ENCODE results near the gene PTCH1. TPM values are rescaled to one million over a fixed set of nuclear protein-coding genes. Genes with fewer than 3 reads are reported as not detected.

Gene PTCH1
- 5.2 and 6.1 TPM in 2 replicates for total RNA-seq

DNA sequence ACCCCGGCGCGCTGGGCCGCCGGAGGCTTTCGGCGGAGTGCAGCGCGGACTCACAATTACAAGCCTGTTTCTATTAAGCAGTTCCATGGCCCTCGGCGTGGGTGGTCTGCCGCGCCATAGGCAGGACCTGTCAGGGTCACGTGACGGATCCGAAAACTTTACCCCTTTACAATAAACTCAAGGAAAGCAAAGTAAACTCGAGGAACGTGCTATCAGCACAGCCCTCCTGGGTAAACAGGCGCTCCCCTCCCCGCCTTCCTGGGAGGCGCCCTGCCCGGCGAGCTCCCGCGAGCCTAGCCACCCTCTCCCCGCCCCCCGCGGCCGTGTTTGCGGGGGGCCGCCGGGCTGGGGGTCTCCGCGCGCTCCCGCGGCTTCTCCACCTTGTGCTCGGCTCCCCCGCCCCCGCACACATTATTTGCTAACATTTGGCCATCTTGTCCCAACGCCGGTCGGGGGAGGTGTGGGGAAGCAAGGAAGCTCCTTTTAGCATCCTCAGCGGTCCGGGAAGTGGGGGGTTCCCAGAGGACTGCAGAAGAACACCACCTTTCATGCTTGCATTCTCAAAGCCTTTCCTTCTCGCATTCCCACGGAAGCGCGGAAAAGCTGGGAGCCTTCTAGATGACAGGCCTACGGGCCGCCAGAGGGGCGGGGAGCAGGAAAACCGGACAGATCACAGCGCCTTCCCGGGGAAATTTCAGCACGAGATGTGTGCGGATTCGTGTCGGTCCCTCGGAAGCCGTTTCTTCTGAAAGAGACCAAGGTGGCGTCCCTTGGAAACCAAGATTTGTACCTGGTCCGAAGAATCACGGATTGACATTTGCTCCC is at the start of gene PTCH1:
Gene PTCH1, minus strand, starts transcription at position 238 of the 825 bp plus-strand sequence.

Other genes starting within 250 kb of the PTCH1 start
- 7.5 and 7.9 TPM in 2 replicates for gene FANCC, start 199.3 kb downstream of the PTCH1 start, total RNA-seq